22Rv1 (cell line): ENCODE measurements around the gene GPRC5A.

ENCODE experiments used
- H3K27ac ChIP-seq: fragments of 450-650 bp; 2 replicates; pipeline ENCODE4 v1.5.1; 2017
- CTCF ChIP-seq: fragments of 450-650 bp; IDR thresholded peaks from 2 replicates; pipeline ENCODE4 v1.5.1; 2017; ENCODE audit warnings: mild to moderate bottlenecking
- ZFX ChIP-seq: fragments of 450-650 bp; IDR thresholded peaks from 2 replicates; pipeline ENCODE4 v1.6.1; 2017; ENCODE audit warnings: antibody characterized with exemption, borderline replicate concordance

GPRC5A gene

GRCh38 chr12:12887471-12887870 is 3.9 kb upstream of the GPRC5A start:
- TF ChIP-seq ZFX (no peak), CTCF (no peak)
- H3K27ac ChIP-seq: 0 out of 2 replicates have a peak overlapping the region, but pooled peaks have one; percentile 30

GRCh38 chr12:12889701-12890100 is 1.7 kb upstream of the GPRC5A start:
- TF ChIP-seq ZFX (no peak), CTCF (no peak)
- peak overlapping the region; percentile 68; the same call in 1 of the 2 replicates for H3K27ac ChIP-seq

- TF ChIP-seq ZFX (no peak), CTCF (peak; percentile 69)
- peak overlapping the region; percentile 68 for H3K27ac ChIP-seq
Measured at GRCh38 chr12:12890543-12891079, 751 bp upstream of the GPRC5A start.

GRCh38 chr12:12891881-12892355 is 556 bp downstream of the GPRC5A start:
- no peak for TF ChIP-seq ZFX
- TF ChIP-seq CTCF: no peak
- peak overlapping the region; percentile 68; the same call in 1 of the 2 replicates for H3K27ac ChIP-seq

GRCh38 chr12:12892681-12893141 is 1.3 kb downstream of the GPRC5A start:
- TF ChIP-seq CTCF (no peak), ZFX (no peak)
- H3K27ac ChIP-seq: no peak overlapping the region

GRCh38 chr12:12893438-12893837 is 2.1 kb downstream of the GPRC5A start:
- H3K27ac ChIP-seq: no peak overlapping the region

More at GRCh38 chr12:12893438-12893837, 2.1 kb downstream of the GPRC5A start:
- TF ChIP-seq ZFX: no peak
- TF ChIP-seq CTCF: no peak
